K562 (cell line): Measurements from ENCODE around the gene KLK5. TPM values are rescaled to one million over a fixed set of nuclear protein-coding genes. Genes with fewer than 3 reads are reported as not detected.

Experiments used
- ARID2 ChIP-seq: fragments of 450-650 bp; IDR thresholded peaks from 2 replicates; pipeline ENCODE4 v1.6.1; 2017; ENCODE audit warnings: antibody characterized with exemption, mild to moderate bottlenecking
- CBX3 ChIP-seq, 2 experiments: IDR thresholded peaks; 1 replicate in 1 of 2; 2 replicates in 1 of 2; pipeline ENCODE4 v1.6.1; 2012; ENCODE audit warnings: inconsistent platforms in 2 of 2, low read length in 2 of 2, borderline replicate concordance in 1 of 2, control low read depth in 1 of 2
- CCAR2 ChIP-seq: fragments of 200-400 bp; formaldehyde crosslinking; IDR thresholded peaks from 2 replicates; pipeline ENCODE4 v1.6.1; 2017; ENCODE audit warnings: mild to moderate bottlenecking, low read depth, low read length
- ETV5 ChIP-seq: sonication (generic); formaldehyde crosslinking; IDR thresholded peaks from 2 replicates; pipeline ENCODE4 v1.4.0; 2020; ENCODE audit warnings: low read depth, mild to moderate bottlenecking, missing genetic modification reagents
- HNRNPL ChIP-seq: fragments of 200-400 bp; formaldehyde crosslinking; IDR thresholded peaks from 2 replicates; pipeline ENCODE4 v1.6.1; 2017; ENCODE audit warnings: low read depth, mild to moderate bottlenecking, low read length
- KAT2B ChIP-seq: IDR thresholded peaks from one replicate; pipeline ENCODE4 v1.6.1; 2012; ENCODE audit warnings: low read depth, mild to moderate bottlenecking, control low read depth, inconsistent platforms, low read length, moderate library complexity
- PCBP2 ChIP-seq: fragments of 200-400 bp; formaldehyde crosslinking; IDR thresholded peaks from 2 replicates; pipeline ENCODE4 v1.6.1; 2018; ENCODE audit warnings: low read length, low read depth, mild to moderate bottlenecking, moderate library complexity; ENCODE audit not compliant: poor library complexity, severe bottlenecking
- PTBP1 ChIP-seq: fragments of 200-400 bp; formaldehyde crosslinking; IDR thresholded peaks from 2 replicates; pipeline ENCODE4 v1.6.1; 2017; ENCODE audit warnings: low read depth, low read length
- RAD51 ChIP-seq: fragments of 450-650 bp; IDR thresholded peaks from 2 replicates; pipeline ENCODE4 v1.7.1; 2016; ENCODE audit warnings: low read depth, mild to moderate bottlenecking, borderline replicate concordance
- RBM15 ChIP-seq: fragments of 200-400 bp; formaldehyde crosslinking; IDR thresholded peaks from 2 replicates; pipeline ENCODE4 v1.6.1; 2018; ENCODE audit warnings: mild to moderate bottlenecking, low read length, moderate library complexity; ENCODE audit not compliant: insufficient read depth
- RCOR1 ChIP-seq, 2 experiments: IDR thresholded peaks; 2 replicates each; pipeline ENCODE4 v1.6.1; 2012; ENCODE audit warnings: low read depth in 2 of 2, low read length in 2 of 2, borderline replicate concordance in 1 of 2, improper control_type of control experiment in 1 of 2
- SIRT6 ChIP-seq: IDR thresholded peaks from one replicate; pipeline ENCODE4 v1.6.1; 2012; ENCODE audit warnings: low read depth, mild to moderate bottlenecking, control low read depth, inconsistent platforms, low read length, moderate library complexity
- TEAD2 ChIP-seq: fragments of 450-650 bp; IDR thresholded peaks from 2 replicates; pipeline ENCODE4 v1.6.1; 2016; ENCODE audit warnings: missing genetic modification characterization, control low read depth, missing compliant biosample characterization
- TRIM28 ChIP-seq: fragments of 450-650 bp; IDR thresholded peaks from 2 replicates; pipeline ENCODE4 v1.6.1; 2017
- UBTF ChIP-seq, 2 experiments: IDR thresholded peaks; 2 replicates each; pipeline ENCODE4 v1.6.1; 2012; ENCODE audit warnings: improper control_type of control experiment in 2 of 2, low read depth in 2 of 2, low read length in 2 of 2, borderline replicate concordance in 1 of 2
- ZNF124 ChIP-seq: sonication (generic); formaldehyde crosslinking; IDR thresholded peaks from 2 replicates; pipeline ENCODE4 v1.8.1; 2022; ENCODE audit warnings: missing genetic modification reagents
- ZNF239 ChIP-seq: fragments of 250-450 bp; sonication (Bioruptor Pico); IDR thresholded peaks from 2 replicates; pipeline ENCODE4 v1.4.0; 2020; ENCODE audit warnings: mild to moderate bottlenecking
- ZNF24 ChIP-seq: fragments of 450-650 bp; IDR thresholded peaks from 2 replicates; pipeline ENCODE4 v1.6.1; 2016
- polyA plus RNA-seq, 8 experiments: library from polyadenylated mRNA; depleted of rRNA in 4 of 8; stranded (reverse) in 5 of 8; unstranded in 3 of 8; fragments of >200 nt; fragmentation: Nextera tagmentation in 2 of 8; fragmentation: Illumina TruSeq in 1 of 8; extraction: Ambion mirVana in 2 of 8; extraction: Trizol in 1 of 8; gene quantifications; 2 replicates each; pipeline versions ENCODE4 v1.2.1 to v1.2.3, GENCODE V29; 2011 to 2014; ENCODE audit warnings: inconsistent platforms in 1 of 8, missing spikeins in 1 of 8
- total RNA-seq, 7 experiments: library from RNA; depleted of rRNA in 6 of 7; stranded (reverse); fragments of >200 nt in 6 of 7; fragmentation: Illumina TruSeq in 2 of 7; extraction: Trizol in 2 of 7; gene quantifications; 2 replicates each; pipeline versions ENCODE4 v1.2.1 to v1.2.3, GENCODE V29; 2011 to 2021; ENCODE audit warnings: low replicate concordance in 1 of 7
- TF ChIP-seq, protein P1 (sequence below): sonication (generic); formaldehyde crosslinking; IDR thresholded peaks from 2 replicates; pipeline ENCODE4 v1.5.0; 2020; ENCODE audit warnings: missing genetic modification reagents
- TF ChIP-seq, protein P2 (sequence below): sonication (generic); formaldehyde crosslinking; IDR thresholded peaks from 2 replicates; pipeline ENCODE4 v1.8.0; 2022; ENCODE audit warnings: missing genetic modification reagents, mild to moderate bottlenecking, borderline replicate concordance
- TF ChIP-seq, protein P3 (sequence below): fragments of 250-450 bp; sonication (Bioruptor Pico); IDR thresholded peaks from 2 replicates; pipeline ENCODE4 v1.4.0; 2020; ENCODE audit warnings: mild to moderate bottlenecking, moderate library complexity, borderline replicate concordance

KLK5 gene
- total and polyA plus RNA-seq, 9 of the 15 experiments (the other 6 are each of a cell fraction or from before 2014, with no cell fraction given), result not detected

DNA sequence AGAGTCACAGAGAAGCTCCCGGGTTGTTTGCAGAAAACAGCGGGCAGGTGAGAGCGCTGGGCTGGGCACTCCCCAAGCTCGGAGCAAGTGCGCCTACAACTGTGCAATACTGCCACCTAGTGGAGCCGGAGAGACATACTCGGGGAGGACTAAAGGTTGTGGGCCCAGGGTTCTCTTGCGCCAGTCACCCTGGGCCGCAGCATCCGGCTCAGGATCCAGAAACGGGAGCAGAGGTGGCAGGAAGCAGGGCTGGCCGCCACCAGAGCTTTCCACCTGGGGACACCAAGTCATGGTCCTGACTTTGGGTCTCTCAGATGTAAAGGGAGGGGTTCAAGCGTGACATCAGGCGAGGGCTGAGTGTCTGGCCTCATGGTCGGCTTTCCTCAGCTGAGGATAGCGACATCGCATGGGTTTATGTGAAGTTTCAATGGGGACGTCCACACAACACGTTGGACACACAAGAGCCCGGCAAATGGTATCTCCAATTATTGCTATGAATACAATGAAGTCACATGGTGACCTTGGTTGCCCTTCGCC is 30.5 kb downstream of the KLK5 start (continued):
- no peak for TF ChIP-seq ETV5
- no peak for TF ChIP-seq SIRT6
- TF ChIP-seq ARID2, result peak; percentile 37; the same call in 1 of the 2 replicates
- TF ChIP-seq, protein P1, sequence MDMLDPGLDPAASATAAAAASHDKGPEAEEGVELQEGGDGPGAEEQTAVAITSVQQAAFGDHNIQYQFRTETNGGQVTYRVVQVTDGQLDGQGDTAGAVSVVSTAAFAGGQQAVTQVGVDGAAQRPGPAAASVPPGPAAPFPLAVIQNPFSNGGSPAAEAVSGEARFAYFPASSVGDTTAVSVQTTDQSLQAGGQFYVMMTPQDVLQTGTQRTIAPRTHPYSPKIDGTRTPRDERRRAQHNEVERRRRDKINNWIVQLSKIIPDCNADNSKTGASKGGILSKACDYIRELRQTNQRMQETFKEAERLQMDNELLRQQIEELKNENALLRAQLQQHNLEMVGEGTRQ (CRISPR knock-in tag), result no peak
- TF ChIP-seq TRIM28, result no peak
- TF ChIP-seq CCAR2, result no peak
- no peak for TF ChIP-seq TEAD2 (tag)
- TF ChIP-seq, protein P2, sequence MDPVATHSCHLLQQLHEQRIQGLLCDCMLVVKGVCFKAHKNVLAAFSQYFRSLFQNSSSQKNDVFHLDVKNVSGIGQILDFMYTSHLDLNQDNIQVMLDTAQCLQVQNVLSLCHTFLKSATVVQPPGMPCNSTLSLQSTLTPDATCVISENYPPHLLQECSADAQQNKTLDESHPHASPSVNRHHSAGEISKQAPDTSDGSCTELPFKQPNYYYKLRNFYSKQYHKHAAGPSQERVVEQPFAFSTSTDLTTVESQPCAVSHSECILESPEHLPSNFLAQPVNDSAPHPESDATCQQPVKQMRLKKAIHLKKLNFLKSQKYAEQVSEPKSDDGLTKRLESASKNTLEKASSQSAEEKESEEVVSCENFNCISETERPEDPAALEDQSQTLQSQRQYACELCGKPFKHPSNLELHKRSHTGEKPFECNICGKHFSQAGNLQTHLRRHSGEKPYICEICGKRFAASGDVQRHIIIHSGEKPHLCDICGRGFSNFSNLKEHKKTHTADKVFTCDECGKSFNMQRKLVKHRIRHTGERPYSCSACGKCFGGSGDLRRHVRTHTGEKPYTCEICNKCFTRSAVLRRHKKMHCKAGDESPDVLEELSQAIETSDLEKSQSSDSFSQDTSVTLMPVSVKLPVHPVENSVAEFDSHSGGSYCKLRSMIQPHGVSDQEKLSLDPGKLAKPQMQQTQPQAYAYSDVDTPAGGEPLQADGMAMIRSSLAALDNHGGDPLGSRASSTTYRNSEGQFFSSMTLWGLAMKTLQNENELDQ, result no peak
- no peak for TF ChIP-seq ZNF24
- no peak for TF ChIP-seq KAT2B
- no peak for TF ChIP-seq HNRNPL
- no peak for TF ChIP-seq PTBP1
- no peak for TF ChIP-seq PCBP2
- no peak for TF ChIP-seq CBX3 (IDR thresholded peaks at IDR 0.05; ENCODE audit: borderline replicate concordance in 1 of 2, low read length in 2 of 2)
- no peak for TF ChIP-seq ZNF124 (CRISPR knock-in tag)
- TF ChIP-seq, protein P3, sequence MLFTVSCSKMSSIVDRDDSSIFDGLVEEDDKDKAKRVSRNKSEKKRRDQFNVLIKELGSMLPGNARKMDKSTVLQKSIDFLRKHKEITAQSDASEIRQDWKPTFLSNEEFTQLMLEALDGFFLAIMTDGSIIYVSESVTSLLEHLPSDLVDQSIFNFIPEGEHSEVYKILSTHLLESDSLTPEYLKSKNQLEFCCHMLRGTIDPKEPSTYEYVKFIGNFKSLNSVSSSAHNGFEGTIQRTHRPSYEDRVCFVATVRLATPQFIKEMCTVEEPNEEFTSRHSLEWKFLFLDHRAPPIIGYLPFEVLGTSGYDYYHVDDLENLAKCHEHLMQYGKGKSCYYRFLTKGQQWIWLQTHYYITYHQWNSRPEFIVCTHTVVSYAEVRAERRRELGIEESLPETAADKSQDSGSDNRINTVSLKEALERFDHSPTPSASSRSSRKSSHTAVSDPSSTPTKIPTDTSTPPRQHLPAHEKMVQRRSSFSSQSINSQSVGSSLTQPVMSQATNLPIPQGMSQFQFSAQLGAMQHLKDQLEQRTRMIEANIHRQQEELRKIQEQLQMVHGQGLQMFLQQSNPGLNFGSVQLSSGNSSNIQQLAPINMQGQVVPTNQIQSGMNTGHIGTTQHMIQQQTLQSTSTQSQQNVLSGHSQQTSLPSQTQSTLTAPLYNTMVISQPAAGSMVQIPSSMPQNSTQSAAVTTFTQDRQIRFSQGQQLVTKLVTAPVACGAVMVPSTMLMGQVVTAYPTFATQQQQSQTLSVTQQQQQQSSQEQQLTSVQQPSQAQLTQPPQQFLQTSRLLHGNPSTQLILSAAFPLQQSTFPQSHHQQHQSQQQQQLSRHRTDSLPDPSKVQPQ (CRISPR knock-in tag), result no peak
- no peak for TF ChIP-seq ZNF239 (CRISPR knock-in tag)
- TF ChIP-seq RBM15, result no peak
- TF ChIP-seq RAD51, result no peak
- TF ChIP-seq UBTF (IDR thresholded peaks at IDR 0.05; ENCODE audit: borderline replicate concordance in 1 of 2, low read depth in 2 of 2, low read length in 2 of 2), result no peak
- peak in 1 of 2 experiments; percentile 58; a peak in 2 of 4 replicates for TF ChIP-seq RCOR1 (IDR thresholded peaks at IDR 0.05; ENCODE audit: borderline replicate concordance in 1 of 2, low read depth in 2 of 2, low read length in 2 of 2)
